ENCODE measurements around the gene ELL. TPM values are rescaled to one million over a fixed set of nuclear protein-coding genes. Genes with fewer than 3 reads are reported as not detected.

Gene ELL
- total and polyA plus RNA-seq, 2 donors (not counting 3 experiments of a cell fraction or from before 2014, with no cell fraction given) = 9.9 to 18.2 TPM

DNA sequence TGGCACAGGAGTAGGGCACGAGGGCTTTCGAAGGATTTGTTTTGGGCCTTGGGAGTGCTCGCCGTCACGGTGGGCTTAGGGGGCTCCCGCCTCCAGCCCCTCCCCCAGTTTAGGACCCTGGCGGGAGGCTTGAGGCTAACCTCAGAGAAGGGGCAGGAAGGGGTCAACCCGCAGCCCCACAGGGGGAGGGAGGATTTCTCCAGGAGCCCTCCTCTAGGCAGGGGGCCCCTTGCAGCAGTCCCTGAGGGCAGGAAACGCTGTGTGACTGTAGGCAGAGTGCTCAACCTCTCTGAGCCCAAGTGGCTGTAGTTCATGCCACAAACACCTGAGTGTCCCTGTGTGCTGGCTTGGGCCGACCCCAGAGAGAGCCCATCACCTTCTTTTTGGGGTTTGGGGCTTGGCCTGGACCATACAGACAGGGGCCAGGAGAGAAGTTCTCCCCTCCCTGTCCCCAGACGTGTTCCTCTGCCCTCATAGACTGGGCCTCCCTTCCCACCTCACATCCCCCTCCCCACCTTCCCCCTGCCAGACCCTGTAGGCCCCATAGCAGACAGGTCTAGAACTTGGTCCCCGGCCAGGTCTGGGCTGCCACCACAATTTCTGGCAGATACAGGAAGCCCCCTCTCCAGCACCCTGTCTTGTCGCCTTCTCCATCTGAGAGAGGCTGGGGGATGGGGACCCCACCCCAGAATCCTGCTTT lies 92.0 kb downstream of the ELL start:
- BruUV-seq (replicated peaks) = no TSS peak
- FAIRE-seq = no peak
- Histone ChIP-seq H3K4me2 (ENCODE audit: insufficient read depth, low read length) (no peak overlapping the region), H3K9ac (replicated peaks; ENCODE audit: extremely low read depth, insufficient read depth, low read length) (no peak overlapping the region), H3K27me3 (ENCODE audit: control insufficient read depth in 2 of 2, insufficient read depth in 2 of 2, low read length in 2 of 2) (no peaks in the 10 kb centered on the region), H3K27ac (ENCODE audit: insufficient read depth, low read depth, low read length) (peak overlapping the region; percentile 51), H3K36me3 (ENCODE audit: control insufficient read depth in 2 of 2, extremely low read depth in 1 of 2, insufficient read depth in 2 of 2, low read length in 2 of 2) (peaks cover 0 to 2% of the 10 kb centered on the region in 2 experiments), H4K20me1 (replicated peaks; ENCODE audit: control insufficient read depth, extremely low read depth, insufficient read depth, low read length) (no peaks in the 10 kb centered on the region), H3K9me3 (replicated peaks; ENCODE audit: control insufficient read depth, insufficient read depth, low read length) (no peaks in the 10 kb centered on the region), H2AFZ (ENCODE audit: low read depth, low read length) (no peak overlapping the region), H3K9me1 (replicated peaks; ENCODE audit: control insufficient read depth, extremely low read depth, insufficient read depth, low read length) (no peaks in the 10 kb centered on the region), H3K4me1 (ENCODE audit: control insufficient read depth, extremely low read depth, insufficient read depth, low read length) (peaks cover 13% of the 10 kb centered on the region), H3K79me2 (ENCODE audit: control insufficient read depth, insufficient read depth, low read length) (peaks cover 22% of the 10 kb centered on the region), H3K4me3 (replicated peaks in 1 of 3; ENCODE audit: insufficient read depth in 1 of 3, low read depth in 1 of 3, low read length in 3 of 3) (no peak overlapping the region)
- CTCF ChIA-PET = no interaction called here
- POLR2A ChIA-PET = no interaction called here
- dilution Hi-C loops (cut with MboI; ENCODE audit: extremely low pct_ligation_motif_present, low sequenced_read_pairs) = no loop called here
- intact Hi-C loops (cut with micrococcal nuclease) = no loop called here
- no peak for DNase-seq (ENCODE audit: low read depth, low spot score)
- TF ChIP-seq MYC (IDR thresholded peaks at IDR 0.05; ENCODE audit: low read depth, low read length) (no peak), JUN (IDR thresholded peaks at IDR 0.05; ENCODE audit: borderline replicate concordance, insufficient read depth, insufficient read length, low read depth) (no peak), FOS (IDR thresholded peaks at IDR 0.05; ENCODE audit: borderline replicate concordance, insufficient read depth, low read length) (no peak), POLR2A (IDR thresholded peaks at IDR 0.05; ENCODE audit: low read depth, low read length) (no peak), POLR2AphosphoS5 (IDR thresholded peaks at IDR 0.05; ENCODE audit: insufficient read depth, low read depth, low read length) (no peak), EZH2 (IDR thresholded peaks at IDR 0.05; ENCODE audit: borderline replicate concordance, low read depth, low read length, severe bottlenecking) (no peak), GATA2 (IDR thresholded peaks at IDR 0.05; ENCODE audit: insufficient read depth, insufficient read length, low read depth, low read length) (no peak)
- TF ChIP-seq, protein P1, sequence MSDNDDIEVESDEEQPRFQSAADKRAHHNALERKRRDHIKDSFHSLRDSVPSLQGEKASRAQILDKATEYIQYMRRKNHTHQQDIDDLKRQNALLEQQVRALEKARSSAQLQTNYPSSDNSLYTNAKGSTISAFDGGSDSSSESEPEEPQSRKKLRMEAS (IDR thresholded peaks at IDR 0.05; ENCODE audit: insufficient read depth, insufficient read length) = no peak
- TF ChIP-seq, protein P2, sequence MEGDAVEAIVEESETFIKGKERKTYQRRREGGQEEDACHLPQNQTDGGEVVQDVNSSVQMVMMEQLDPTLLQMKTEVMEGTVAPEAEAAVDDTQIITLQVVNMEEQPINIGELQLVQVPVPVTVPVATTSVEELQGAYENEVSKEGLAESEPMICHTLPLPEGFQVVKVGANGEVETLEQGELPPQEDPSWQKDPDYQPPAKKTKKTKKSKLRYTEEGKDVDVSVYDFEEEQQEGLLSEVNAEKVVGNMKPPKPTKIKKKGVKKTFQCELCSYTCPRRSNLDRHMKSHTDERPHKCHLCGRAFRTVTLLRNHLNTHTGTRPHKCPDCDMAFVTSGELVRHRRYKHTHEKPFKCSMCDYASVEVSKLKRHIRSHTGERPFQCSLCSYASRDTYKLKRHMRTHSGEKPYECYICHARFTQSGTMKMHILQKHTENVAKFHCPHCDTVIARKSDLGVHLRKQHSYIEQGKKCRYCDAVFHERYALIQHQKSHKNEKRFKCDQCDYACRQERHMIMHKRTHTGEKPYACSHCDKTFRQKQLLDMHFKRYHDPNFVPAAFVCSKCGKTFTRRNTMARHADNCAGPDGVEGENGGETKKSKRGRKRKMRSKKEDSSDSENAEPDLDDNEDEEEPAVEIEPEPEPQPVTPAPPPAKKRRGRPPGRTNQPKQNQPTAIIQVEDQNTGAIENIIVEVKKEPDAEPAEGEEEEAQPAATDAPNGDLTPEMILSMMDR (IDR thresholded peaks at IDR 0.05; ENCODE audit: extremely low read depth in 1 of 2, insufficient read depth in 1 of 2, low read depth in 1 of 2, low read length in 2 of 2) = no peak
